NCI-H1436 treated with DMSO at 0.1 percent for 48 hours (cell line): ENCODE results near the gene SDR42E1.
"Not testable (repeated sequence)": the region's sequence is repeated elsewhere in the genome, so short reads cannot be mapped to it uniquely, and the experiment has no call there.

ENCODE experiments used
- DNase-seq: peaks from one replicate; lab custom pipeline; 2025; lab: John Stamatoyannopoulos, UW

SDR42E1 gene

DNA sequence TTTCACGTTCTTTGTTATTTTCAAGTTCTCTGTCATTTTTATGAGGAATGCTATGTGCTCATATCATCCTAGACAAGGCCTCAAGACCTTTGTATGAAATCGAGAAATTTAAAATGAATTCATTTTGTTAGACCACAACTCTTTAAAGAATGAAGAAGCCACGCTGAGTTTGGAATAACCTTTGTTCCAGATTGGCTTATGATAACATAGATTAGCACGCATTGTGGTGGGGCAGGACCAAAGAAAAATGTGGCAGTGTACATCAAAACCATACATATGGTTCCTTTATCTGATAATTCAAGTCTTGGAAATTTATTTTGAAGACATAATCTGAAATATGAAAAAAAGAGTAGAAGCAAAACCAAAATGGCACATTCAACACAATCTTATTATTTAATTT is 26.0 kb upstream of the SDR42E1 start:
- DNase-seq = no peak

DNA sequence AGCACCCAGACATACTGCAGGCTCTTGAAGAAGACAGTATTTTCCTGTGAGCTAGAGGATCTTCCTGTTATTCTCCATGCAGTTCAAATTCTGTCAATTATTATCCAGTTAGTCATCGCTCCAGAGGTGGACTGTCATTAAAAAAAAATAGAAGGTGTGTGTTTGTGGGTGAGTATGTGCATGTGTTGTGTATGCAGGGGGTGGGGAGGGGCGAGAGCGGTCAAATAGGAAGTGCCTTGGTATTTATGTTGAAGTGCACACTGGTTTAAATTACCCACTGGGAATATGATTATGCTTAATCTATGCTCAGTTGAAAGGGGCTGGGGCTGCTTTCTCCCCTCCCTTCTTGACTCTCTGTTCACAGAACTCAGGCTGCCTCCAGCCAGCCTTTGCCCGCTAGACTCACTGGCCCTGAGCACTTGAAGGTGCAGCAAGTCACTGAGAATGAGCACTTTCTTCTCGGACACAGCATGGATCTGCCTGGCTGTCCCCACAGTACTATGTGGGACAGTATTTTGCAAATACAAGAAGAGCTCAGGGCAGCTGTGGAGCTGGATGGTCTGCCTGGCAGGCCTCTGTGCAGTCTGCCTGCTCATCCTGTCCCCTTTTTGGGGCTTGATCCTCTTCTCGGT is 23.8 kb upstream of the SDR42E1 start, which contains the start of gene HSD17B2:
TSS of gene HSD17B2 (plus strand) at position 273 of the 632 bp plus-strand sequence. CDS start at position 445, 172 bp downstream.
- no peak for DNase-seq

DNA sequence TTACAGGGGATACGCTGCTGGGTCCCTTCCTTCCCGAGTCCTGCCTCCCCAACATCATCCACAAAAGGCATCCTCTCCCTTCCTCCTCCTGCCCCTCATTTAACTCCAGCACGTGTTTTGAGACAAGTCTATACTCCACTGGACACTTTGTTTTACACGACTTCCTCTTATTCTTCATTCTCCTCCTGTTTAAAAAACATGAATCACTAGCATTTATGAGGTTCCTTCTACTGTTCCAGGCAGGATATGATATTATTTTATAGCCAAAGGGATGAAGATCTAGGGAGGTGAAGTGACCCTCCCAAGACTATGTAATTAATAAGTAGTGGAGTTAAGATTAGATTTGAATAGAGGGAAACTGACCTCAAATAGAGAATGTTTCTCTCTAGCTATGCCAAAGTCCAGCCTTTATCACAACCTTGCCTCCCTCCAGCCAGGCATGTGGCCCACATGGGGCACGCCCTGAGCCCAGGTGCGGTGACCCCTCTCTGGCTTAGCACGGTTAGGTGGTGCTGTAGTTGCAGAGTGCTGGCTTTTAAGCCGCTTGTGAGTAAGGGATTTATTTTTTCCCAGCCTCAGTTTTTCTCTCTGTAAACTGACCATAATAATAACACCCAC is 22.5 kb upstream of the SDR42E1 start:
- no peak for DNase-seq

DNA sequence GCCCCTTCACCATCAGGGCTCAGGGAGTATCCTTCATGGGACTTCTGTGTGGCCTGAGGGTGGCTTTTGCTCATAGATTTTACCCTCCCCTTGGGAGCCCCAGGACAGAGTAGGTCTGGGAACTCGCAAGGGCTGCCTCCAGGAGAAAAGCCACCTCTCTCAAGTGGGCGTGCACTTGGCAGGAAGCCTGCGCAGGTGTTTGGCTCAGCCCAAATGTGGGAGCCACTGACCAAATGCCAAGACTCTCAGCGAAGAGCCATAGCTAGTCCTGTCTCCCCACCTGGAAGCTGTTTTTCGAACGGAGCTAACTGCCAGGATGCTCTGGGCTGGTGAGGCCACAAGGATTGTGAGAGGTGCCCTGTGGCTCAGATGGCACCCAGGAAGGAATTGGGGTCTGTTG is 21.7 kb upstream of the SDR42E1 start:
- DNase-seq = no peak

DNA sequence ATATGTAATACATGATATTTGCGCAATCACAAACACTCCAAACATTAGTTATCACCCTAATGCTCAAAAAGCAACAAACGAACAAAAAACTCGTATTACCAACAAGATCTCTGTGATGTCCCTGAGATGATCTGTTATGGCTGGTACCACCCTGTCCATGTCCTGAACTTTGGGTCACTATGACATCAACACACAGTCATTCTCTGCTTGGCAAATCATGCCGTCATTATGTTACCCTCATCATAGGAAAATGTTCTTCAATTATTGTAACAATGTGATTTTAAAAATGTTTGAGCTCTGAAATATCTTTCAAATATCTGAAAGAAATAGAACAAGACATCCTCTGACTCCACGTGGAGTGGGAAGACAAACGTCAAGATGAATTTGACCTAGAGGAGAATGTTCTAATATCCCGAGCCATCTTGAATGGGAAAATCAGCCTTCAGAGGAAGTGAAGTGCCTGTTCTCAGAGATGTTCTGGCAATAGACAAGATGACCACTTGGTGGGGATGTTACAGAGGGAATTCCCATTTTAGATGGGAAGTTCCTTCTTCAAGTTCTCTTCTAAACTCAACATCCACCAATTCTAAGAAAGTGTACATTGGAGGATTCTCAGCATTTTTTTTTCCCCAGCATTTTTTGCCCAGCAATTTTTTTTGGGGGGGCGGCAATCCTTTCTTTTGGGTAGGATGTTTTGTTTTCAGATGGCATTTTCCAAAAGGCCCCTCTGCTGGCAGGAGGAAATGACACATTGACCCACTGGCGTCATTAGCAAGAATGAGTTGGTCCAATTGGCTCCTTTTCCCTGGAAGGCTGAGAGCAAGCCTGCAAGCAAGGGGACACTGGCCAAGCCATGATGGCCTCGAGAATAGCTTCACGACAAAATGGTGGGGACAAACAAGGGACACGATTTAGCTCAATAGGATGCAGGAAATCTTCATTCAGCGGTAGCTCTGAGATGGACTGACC is 20.1 kb upstream of the SDR42E1 start:
- DNase-seq = no peak

DNA sequence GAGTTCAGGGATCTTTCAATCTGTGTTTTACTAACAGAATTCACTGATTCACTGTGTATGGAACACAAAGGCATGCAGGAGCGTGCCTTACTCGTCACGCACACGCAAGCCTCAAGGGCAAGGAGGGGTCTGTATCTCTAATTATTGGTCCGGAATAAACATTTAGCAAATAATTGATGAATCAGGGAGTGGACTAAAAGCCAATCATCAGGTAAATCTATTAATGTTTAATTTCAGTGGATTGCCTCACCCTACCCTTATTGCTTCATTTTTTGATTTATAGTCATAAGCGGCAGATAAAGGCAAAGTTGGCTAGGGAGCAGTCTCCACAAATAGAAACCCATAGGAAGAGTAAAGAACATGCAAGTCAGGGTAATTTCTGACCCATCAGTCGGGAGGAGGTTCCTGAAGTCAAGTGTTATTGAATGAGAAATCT is 16.4 kb upstream of the SDR42E1 start:
- no peak for DNase-seq

DNA sequence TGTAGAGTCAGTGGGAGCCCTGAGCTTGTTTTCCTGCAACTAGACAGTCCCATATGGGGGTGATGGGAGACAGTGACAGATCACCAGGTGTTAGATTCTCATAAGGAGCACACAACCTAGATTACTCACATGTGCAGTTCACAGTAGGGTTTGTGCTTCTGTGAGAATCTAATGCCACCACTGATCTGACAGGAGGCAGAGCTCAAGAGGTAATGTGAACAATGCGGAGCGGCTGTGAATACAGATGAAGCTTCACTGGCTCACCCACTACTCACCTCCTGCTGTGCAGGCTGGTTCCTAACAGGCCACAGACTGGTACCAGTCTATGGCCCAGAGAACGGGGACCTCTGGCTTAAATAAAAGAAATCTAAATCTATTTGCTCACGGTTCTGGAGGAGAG is 13.6 kb upstream of the SDR42E1 start:
- no peak for DNase-seq

DNA sequence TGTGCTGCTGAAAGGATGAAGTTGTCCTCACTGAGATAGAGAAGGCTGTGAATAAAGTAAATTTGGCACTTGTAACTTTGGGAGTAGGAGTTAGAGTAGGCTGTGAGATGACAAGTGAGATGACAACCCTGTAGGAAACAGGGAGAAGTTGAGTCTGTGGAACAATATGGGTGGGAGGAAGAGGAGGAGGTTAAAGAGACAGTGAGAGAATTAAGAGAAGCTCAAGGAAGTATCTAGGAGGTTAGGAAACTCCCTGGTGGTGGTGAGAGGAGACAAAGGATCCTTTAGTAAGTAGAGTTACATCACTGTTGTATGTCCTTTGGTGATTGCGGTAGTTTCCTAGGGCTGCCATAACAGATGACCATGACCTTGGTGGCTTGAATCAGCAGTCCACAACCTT is 13.0 kb upstream of the SDR42E1 start:
- DNase-seq = no peak

DNA sequence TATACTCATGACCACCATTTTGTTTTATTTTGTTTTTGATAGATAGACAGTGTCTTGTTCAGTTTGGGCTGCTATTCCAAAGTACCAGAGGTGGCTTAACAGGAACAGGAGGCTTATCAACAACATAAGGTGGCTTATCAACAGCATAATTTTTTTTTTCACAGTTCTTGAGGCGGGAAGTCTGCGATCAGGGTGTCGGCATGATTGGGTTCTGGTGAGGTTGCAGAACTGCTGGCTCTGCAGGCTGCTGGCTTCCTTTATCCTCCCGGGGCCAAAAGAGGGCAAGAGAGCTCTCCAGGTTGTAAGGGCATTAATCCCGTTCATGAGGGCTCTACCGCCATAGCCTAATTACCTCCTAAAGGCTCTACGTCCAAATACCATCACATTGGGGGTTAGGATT is 11.9 kb upstream of the SDR42E1 start:
- DNase-seq = no peak

DNA sequence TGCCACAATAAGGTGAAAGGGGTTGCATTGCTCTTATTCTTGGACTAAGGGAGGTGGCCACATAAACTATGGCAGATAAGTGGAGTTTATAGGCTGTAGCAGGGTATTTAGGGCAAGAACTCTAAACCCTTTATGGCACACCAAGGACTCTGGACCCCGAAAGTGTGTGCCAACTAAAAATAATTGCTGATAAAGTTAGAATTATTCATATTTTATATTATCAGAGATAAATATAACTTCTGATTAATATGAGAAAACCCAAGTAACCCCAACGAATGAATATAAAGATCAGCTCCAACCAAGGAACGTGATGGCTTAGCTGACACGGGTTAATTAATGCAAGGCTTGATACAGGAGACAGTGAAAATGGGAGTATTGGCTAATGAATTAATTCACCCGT is 8.8 kb upstream of the SDR42E1 start:
- no peak for DNase-seq

DNA sequence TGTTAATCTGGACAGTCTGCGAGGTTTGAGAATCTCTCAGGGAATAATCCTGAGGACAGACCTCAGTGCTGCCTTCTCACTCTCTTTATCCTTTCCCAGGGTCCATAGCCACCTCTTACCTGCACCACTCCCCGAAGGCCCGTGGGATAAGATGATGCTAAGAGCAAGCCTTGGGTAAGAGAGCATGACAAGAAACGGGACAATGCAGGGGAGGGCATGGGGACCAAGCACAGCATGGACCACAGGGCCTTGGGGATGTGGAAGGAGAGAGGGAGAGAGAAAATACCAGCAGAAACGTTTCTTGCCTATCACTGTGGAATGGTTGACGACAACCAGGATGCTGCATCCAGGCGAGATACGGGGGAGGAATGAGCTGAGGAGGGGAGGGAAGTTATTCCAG is 8.3 kb upstream of the SDR42E1 start:
- DNase-seq = no peak

DNA sequence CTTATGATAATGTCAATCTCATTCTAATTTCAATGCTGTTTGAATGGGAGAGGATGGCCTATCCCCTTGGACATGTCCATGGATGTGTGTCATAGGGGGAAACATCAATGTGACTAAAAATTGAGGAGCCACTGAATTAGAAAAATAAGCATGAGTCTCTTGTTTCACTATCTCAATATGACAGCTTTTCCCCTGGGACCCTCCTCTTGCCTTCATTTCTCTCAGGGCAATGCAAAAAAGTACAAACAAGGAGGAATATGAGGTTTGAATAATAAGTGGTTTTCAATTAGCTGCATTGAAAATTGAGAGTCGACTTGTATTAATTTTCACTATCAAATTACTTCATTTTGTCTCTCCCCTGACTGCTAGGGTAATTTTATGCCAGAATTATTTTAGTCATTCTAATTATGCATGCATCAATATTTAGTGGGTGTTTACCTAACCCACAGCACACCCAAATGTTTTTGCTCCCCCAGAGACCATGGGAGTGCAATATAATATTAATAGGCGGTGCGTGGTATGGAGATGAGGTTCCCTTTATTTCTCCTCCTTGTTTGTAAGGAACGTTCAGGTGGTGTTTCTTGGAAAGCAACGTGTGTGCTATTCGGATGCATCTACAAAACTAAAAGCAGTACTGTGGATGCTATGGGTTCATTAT is 6.8 kb upstream of the SDR42E1 start:
- no peak for DNase-seq

DNA sequence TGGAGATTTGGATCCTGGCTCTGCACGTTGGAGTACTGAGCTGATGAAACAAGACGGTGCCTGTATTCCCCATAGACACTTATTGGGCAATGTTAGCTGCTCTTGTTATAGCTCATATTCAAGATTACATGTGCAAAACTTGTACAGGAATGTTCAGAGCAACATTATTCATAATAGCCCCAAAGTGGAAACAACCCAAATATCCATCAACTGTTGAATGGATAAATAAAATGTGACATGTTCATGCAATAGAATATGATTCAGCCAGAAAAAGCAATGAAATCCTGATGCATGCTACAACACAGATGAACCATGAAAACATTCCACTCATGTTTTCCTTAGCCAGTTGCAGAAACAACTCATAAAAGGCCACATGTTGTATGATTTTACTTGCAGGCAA is 5.7 kb upstream of the SDR42E1 start:
- no peak for DNase-seq

DNA sequence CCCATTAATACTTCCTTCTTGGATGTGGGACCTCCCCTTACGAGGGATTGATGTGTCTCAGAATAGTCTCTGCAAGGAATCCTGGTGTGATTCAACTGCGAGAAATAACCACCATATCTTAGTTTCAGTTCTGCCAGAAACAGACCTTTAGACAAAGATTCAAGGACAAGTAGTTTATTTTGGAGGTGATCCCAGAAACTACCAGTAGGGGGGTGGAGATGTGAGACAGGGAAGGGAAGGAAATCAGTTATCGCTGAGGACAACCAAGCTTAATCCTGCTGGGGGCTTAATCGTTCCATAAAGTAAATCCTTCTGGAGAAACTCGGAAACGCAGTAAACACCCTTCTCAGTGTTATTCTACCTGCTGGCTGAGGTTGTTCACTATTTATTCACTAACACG is 5.0 kb upstream of the SDR42E1 start:
- DNase-seq = no peak

DNA sequence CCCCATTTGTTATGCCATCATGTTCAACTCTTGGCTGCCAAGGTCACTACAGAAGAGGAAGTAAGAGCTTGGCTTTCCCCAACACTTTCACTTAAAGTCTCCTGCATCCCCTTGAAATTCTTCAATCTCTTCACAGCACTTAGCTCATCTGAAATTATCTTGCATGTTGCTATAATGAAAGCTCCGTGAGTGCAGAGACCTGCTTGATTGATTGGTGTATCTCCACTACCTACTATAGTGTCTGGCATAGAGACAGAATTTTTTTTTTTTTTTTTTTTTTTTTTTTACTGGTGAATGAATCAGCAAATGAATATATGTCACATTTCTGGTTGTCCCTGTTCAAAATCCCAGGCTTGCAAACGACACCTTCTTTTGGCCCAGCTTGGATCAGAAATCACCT is 1.9 kb upstream of the SDR42E1 start:
- DNase-seq = no peak

DNA sequence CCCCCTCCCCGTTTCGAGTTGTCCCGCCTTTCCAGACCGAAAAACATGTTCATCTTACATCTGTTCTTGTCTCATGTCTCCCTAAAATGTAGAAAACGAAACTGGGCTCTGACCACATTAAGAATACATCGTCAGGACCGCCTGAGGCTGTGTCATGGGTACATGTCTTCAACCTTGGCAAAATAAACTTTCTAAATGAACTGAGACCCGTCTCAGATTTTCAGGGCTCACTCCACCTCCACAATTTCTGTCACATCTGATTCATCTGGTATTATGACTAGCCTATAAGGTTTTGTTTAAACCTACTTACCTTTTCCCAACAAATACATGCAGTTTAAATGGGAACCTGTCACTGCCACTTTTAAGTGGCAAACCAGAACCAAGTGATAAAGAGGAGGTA is 621 bp downstream of the SDR42E1 start:
- DNase-seq = no peak

DNA sequence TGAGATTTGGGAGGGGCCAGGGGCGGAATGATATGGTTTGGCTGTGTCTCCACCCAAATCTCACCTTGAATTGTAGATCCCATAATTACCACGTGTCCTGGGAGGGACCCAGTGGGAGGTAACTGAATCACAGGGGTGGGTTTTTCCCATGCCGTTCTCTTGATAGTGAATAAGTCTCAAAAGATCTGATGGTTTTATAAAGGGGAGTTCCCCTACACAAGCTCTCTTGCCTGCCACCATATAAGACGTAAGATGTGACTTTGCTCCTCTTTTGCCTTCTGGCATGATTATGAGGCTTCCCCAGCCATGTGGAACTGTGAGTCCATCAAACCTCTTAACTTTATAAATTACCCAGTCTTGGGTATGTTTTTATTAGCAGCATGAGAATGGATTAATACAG is 1.5 kb downstream of the SDR42E1 start:
- DNase-seq = not testable (repeated sequence)

DNA sequence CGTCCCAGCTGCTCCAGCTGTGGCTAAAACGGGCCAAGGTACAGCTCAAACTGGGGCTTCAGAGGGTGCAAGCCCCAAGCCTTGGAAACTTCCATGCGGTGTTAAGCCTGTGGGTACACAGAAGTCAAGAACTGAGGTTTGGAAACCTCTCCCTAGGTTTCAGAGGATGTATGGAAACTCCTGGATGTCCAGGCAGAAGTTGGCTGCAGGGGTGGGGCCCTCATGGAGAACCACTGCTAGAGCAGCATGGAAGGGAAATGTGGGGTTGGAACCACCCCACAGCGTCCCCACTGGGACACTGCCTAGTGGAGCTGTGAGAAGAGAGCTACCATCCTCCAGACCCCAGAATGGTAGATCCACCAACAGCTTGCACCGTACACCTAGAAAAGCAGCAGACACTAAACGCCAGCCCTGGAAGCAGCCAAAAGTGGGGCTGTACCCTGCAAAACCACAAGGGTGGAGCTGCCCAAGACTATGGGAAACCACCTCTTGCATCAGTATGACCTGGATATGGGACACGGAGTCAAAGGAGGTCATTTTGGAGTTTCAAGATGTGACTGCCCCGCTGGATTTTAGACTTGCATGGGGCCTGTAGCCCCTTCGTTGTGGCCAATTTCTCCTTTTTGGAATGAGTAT is 2.2 kb downstream of the SDR42E1 start:
- no peak for DNase-seq

DNA sequence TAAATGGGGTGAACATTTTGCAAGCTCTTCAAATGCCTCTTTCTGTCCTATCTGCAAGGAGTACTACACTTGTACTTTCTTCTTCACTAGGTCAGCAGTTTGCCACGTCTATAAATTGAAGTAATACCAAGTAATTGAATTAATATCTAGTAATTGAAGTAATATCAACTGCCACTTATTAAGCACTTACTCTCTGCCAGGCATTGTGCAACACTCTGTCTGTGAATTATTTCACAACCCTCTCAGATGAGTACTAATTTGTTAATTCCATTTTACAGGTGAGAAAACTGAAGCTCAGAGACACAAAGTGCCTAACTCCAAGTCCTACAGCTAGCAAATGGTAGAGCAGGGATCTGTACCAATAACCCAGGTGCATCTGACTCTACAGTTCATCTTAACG is 4.1 kb downstream of the SDR42E1 start:
- DNase-seq = no peak

DNA sequence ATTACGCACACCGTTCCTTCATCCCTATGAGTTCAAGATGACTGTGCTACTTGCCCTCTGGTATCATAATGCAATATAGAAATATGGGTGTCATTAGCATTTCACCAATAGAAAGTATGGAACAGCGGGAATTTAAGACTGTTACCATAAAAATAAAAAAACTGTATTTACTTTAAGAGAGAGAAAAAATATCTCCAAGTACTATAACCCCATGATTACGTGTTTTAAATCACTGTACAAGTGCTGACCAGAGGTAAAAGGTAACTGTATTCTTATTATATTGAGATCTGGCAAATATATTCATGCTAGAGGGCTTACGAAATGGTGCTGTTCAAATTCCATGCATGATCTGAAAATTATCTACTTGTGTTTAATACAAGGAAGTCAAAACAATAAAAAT is 5.2 kb downstream of the SDR42E1 start:
- no peak for DNase-seq

DNA sequence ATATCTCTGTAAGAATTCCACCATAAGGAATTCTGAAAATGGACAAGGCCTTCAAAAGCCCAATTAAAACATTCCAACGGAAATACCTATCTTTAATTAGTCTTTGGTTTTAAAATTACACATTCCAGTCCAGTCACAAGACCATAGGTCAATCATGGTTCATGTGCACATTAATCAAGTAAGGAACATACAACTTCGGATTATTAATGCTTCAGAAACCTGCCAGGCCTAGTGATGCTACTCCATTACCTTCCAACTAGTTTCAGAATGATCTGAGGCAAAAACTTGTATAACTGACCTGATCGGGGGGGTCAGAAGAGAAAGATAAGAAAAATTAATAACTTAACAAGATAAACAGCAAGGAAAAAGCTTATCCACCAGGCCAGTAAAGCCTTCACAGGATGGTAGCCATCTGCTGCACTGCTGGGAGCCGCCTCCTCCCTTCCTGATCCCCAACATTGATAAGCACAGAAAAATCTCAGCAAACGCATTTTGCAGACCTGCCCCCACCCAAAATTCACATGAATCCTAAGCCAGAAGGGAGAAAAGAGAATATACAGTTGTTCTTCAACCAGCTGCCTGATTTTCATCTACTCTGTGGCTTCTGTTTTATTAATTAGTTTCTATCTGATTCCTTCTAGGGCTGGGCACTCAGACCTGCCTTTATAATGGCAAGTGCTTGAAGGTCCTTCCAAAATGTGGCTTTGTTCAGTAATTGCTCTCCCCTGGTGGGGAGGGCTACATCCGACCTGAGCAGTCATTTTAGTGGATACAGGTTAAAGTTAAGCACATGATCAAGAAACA is 6.0 kb downstream of the SDR42E1 start:
- DNase-seq = no peak
